Epidermal melanocyte (primary cell): ENCODE measurements around the gene VSX1.

Source experiments
- DNase-seq: peaks from one replicate; pipeline ENCODE4 v3.0.0; 2011; ENCODE audit warnings: low spot score; ENCODE audit not compliant: insufficient read length

Gene VSX1

DNA sequence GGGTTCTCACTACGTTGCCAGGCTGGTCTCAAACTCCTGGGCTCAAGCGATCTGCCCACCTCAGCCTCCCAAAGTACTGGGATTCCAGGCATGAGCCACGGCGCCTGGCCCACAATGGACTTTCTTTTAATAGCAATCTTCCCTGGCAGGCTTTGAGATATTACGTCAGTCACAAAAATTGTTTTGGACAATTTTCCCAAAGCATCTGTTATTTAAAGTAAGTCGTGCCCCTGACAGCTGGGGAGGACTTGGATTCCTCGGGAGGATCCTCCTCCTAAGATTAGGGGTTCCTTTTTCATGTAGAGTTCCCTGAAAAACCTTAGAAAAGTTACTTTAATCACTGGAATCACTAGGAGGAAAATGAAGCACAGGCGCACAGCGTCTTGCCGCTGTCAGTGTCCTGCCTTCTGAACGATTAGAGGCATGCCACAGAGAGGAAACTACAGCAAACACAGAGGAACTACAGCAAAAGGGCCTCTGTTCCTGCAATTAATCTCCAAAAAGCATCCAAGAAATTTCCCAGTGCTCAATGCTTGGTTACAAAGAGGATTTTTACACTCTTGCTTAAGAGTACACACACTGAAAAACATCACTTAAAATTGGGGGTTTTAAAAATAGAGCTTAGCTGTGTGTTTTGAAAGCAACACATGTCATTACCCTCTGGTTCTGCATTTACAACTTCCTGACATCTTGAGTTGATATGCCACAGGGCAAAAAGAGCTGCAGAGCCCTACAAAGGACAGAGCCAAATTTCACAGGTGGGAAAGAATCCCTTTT, 28.5 kb downstream of the VSX1 start:
- DNase-seq: peak; percentile 55

DNA sequence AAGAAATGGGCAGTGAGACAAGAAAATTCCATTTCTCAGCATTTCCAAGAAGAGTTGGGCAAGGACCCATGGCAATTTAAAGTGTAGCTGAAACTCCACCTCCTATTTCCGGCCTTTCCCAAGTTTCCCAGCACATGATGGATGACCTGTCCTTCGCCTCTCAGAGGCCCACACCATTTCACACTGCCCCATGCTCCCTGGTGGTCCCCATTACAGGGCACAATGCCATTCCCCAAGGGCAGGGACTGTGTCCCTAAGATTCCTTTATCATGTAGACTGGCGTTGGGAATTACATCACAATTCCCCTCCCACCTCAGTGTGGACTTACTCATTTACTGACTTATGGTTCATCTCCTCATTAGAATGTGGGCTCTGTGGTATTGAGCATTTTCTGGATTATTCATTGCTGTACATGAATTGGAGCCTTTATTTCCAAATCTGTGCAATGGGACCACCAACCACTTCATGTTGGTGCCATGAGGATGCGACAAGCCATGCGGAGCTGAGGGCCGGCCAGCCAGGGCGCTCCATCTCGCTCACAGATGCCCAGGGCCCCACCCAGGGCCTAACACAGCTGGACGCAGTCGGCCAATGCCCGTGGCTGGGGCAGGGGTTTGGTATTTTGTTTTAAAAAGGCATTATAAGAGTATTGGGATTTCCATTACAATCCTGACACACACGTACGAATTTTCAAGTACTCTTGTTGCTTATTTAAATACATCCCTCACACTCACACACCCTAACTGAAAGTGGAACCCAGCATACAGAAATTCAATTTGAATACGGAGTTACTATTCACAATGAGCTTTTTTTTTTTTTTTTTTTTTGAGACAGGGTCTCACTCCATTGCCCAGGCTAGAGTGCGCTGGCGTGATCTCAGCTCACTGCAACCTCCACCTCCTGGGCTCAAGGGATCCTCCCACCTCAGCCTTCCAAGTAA, 29.4 kb downstream of the VSX1 start:
- DNase-seq: no peak

DNA sequence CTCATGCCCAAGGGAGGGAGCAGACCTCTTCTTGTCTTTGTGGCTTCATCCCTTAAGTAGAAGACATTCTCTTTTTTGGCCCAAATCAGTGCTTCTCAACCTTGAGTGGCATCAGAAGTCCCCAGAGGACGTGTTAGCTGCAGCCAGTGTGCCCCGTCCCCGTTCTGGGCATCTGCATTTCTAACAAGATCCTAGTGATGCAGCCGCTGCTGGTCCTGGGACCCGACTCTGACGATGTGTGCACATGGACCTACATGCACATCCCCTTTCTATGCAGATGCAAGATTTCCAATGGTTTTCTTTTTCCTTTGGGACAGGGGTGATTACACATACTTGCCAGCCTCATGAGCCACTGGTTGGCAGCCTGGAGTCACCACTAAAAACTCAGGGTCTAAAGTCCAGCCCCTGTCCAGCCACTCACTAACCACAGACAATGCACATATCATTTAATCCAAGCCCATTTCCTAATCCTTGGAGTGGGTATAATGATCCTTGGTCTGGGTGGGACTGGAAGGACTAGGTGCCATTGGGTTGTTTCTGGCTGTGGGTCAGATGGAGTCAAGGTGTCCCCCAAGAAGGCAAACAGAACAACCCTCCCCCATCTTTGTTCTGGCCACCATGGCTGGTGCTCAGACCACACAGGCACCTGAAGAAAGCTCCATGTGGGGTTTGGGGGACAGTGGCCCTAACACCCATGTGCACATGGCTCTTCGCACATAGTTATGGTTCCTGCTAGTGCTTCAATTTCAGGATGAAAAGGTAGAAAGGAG, 30.4 kb downstream of the VSX1 start:
- DNase-seq: no peak

DNA sequence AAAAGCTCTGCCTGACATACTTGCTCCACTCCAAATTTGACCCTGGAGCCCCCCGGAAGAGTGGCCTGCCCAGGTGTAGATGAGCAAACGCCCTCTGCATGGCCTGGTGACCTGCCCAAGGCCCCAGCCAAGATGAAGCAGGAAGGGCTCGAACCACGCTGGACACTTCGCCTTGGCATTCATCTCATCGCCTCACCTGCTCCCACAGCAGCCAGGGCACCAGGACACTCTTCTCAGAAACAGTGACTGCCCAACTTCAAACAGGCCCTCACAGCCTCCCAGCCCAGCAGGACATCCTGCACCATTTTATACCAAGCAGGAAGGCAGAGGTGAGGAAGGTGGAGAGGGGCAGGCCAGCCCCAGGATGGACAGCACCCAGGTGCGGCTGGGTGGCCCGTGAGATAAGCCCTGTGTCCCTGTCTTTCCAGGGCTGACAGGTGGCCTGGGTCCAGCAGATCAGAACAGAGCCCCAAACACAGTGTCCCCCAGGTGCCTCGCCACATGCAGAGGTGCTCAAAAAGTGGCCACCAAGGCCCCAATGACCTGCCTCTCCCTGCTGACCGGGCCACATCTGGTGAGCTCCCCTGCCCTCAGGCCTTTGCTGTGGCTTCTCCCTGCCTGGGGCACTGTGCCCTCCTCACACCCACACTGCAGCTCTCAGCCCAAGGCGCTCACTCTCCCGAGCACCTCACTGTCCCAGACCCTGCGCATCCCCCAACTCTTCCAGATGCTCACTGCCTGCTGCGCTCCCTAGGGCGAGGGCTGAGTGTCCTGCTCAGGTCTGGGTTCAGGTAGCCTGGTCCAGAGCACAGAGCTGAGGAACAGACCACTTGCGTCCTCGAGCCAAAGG, 31.2 kb downstream of the VSX1 start:
- DNase-seq: no peak

DNA sequence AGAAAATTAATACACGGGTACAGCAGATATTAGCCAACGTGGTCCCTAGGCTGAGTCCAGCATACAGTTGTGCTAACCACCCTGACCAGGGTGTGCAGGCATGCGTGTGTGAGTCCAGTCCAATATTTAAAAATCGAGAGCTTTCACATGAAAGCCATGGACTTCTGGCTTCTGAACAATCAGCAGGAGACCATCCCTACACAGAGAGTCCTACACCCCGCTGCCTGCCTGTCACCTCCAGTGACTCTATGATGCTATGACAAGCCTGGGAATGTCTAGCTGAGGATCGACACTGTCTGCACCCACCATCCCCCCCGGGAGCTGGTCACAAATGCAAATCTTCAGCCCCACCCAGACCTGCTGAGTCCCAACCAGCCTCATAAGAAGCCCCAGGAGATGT, 31.9 kb downstream of the VSX1 start:
- no peak for DNase-seq

DNA sequence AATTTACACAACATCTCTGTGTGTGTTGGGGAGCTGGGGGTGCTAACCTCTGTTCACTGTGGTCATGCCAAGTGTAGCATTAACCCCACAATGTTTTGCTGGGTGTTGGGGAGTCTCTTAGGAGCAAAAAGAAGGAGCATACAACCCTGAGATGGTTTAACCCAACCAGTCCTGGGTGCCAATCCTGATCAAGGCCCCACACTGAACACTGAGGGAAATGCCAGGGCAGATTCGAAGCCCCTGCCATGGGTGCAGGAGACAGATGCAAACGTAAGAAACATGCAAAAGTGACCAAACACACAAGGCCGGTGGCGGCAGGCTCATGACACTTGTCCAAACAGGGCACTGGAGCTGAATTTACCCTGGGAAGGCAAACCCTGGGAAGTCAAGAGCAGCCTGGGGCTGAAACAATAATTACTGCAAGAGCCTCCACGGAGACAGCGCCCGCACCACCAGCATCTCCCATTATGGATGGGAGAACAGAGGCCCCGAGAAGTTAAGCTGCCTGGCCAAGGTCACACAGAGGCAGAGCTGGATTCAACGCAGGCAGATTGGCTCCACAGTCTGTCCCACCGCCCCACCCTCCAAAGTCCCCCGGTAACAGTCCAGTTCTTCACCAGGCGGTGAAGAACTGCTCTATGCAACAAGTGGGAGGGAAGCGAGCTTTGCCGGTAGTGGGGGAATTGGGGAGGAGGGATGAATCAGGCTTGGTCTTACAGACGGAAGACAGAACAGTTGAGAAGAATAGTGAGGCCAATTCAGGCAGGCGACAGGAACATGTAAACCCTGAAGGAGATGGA, 32.5 kb downstream of the VSX1 start:
- no peak for DNase-seq

DNA sequence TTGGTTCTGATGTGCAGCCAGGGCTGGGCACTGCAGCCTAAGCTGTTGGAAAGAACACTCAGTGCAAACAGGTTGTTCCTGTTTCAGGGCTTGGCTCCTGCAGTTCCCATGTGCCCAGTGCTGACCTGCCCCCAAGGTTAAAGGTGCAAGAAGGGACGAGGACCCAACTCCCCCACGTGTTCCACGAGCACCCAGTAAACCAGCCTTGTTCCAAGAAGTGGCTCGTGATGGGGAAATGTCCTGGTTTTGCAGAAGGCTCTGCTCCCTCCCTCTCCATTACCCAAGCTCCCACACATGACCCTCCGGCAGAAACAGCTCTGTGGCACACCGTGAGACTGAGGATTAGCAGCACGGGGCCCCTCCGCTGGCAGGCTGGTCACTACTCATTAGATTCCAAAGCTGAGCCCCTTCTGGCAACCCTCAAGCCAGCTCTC, 33.4 kb downstream of the VSX1 start:
- DNase-seq: no peak

DNA sequence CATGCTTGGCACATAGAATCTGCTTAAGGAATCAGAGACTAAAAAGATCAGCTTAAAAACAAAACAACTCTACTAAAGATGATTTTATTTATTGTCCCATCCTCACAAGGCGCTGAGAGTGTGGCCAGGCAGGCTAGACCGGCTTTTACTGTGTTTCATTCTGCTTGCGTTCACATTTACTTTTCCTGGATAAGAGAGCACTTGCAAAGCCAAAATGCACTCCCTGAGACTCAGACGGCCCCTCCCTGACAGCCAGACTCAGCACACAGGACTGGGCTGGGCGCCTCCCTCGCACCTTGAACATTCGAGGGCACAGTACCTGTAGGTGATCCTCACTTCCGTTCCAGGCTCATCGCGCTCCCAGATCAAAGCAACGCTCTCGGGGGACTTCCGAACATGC, 34.2 kb downstream of the VSX1 start:
- DNase-seq: no peak

DNA sequence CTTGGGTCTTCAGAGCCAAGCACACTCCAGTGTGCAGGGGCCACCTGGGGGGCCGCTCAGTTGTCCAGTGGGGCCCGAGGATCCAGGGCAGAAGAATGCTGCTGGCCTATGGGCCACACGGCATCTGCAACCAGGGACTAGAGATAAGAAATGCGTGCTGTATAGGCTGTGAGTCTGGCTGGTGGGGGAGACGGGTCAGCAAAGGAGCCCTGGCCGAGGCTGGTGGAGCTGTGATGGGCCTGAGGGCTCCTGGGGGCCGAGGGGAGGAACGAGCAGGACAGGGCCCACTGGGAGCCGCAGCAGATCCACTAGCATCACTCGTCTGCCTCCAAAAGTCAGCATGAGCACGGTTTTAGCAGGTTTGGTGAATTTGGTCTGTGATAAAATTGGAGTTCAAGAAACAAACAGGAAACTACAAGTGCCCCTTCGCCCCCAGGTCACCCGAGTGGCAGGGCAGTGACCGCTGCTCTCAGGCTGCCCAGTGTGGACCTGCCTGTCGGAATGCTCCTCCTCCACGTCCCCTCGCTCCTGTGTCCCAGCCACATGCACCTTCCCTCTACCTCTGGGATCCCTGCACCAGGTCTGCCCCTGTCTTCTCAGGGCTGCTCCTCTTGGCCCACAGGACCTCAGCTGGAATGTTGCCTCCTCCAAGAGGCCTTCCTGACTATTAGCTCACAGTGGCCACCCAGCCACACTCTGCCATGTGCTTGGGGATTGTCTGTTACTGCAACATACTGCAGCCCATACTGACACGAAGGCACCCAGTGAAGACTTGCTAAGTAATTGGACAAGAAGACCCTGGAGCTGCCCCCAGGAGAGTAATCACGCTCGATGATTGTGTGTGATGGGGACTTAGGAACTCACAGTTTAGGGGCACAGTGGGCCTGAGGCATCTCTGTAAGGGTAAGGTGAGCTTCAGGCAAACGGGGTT, 34.9 kb downstream of the VSX1 start:
- DNase-seq: no peak

DNA sequence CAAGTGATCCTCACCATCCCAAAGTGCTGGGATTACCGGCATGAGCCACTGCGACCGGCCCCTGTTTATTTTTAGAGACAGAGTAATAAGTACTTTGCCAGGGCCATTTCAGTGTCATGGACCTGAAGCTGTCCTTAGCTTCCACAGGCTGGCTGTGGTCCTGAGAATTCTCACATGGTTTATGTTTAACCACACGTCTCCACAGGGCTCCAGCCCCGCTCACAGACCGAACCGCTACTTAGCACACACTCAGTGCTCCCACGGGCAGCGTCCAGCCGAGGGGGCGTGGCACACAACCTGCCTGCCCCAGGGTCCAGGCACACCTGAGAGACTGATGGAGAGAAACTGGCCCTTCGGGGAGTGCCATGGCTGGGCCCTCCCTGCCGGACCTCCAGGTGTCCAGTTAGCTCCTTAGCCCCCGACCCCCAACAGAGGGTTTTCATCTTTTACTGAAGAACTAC, 35.7 kb downstream of the VSX1 start:
- DNase-seq: no peak

DNA sequence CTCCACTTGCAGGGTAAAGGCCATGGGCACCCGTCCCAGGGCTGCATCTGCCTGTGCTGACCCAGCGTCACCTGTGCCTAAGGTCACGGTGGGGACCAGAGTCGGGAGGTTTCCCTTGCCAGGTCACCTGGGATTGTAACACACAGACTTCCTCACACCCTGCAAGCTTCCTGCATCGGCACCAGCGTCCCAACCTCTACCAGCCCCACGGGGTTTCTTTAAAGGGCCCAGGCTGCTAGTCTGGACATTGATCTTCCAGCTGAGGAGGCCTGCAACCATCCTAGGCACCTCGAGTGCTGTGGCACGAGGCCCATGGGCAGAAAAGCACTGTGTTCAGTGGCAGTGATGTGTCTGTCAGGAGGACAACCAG, 36.6 kb downstream of the VSX1 start:
- peak; percentile 11 for DNase-seq

DNA sequence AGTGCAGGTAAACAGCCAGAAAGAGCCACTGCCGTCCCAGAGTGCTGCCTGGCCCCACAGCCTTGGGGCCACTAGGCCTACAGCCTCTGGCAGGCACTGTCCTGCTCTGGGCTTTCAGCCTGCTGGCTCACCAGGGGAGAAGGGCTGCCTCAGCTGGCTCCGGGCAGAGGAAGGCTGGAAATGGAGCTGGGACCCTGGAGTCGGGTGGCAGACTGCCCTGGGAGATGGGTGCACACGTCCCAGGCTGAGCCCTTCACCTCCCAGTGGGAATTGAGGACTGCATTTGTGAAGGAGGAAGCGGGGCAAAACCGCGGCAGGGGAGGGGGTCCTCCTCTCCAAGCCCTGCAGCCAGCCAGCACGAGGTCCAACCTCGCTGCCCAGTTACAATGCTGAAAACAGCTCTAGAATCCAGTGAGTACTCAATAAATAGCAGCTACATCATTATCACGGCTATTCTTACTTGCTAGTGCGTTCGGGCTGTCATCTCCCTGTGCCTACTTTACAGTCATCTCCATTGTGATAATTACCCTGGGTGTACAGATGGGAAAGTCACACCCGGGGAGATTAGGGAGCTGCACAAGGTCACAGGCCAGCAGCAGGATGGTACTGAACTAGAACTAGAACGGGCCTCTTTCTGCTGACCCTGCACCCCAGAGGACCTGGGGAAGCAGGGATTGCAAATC, 37.1 kb downstream of the VSX1 start:
- DNase-seq: no peak

DNA sequence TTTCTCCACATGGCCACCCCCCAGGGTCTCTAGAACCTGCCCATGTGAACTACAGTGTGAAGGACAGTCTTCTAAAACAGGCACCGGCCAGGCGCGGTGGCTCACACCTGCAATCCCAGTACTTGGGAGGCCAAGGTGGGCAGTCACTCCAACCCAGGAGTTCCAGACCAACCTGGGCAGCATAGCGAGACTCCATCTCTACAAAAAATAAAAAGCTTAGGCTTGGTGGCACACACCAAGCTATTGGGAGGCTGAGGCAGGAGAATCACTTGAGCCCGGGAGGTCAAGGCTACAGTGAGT, 37.7 kb downstream of the VSX1 start:
- no peak for DNase-seq

DNA sequence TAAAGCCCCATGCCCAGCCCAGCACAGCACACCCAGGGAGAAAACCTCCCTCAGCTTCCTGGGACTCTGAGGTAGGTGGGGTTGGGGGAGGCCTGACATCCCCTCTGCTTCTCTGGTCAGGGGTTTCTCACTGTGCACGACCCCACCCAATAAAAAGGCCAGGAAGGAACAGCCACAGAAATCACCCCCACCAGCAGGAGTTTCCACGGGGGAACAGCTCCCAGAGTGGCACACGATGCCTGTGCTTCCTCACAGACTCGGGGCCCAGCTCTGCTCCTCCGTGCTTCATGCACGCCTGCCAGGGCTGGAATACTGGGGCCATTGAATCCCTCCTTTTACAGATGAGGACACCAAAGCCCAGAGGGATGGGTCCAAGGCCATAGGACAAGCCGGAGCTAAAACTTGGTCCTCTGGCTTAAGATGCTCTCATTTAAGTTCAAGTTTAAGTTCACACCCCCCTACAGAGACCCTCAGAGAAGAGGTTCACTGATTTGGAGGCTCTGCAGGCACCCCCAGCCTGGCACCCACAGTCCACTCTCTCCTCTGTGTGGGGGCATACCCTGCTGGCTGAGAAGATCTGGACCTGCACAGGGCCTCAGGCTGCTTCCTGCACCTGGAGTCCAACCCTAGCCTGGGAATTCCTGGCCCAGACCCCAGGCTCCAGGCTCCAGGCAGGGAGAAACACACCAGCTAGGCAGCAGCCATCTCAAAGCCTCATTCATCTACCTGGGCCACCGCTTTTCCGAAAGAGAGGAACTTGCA, 38.3 kb downstream of the VSX1 start:
- DNase-seq: peak; percentile 1

DNA sequence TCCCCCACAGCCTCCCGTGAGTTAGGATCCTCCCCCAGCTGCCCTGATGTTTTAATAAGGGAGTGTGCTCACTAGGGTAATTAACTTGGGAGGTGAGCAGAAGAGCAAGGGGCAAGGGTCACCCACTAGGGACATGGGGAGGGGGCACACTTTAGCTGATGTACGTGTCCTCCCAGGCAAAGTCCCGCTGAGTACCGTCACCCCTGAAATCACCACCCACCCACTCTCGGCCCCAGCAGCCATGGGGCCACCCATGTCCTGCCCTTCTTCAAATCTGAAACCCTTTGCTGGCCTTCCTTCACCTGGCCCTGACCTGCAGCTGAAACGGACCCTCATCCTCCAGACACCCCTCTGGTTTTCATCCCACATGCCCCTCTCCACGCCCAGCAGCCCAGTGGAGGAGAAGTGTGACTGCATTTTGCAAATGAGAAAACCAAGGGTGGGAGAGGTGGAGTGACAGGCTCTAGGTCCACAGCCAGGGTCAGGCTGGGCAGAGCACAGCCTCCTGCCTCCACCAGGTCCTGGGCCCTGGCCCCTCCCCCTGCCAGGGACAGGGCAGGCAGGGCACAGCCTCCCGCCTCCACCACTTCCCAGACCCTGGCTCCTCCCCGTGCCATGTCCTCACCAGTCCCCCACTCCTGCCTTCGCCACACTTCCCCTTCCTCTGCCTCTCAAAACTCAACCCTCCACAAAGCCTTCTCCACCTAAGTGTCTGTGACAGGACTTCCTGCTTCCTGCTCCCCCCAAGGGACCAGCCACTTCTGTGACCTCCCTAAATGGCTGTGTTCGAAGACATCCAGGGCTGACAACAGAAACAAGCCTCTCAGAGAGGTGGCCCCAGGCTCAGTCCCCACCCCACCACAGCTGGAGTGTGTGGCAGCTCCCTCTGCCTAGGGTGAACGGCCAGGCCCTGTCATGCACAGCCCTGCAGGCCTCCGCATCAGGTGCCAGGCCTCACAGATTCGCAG, 39.1 kb downstream of the VSX1 start:
- DNase-seq: peak; percentile 7

DNA sequence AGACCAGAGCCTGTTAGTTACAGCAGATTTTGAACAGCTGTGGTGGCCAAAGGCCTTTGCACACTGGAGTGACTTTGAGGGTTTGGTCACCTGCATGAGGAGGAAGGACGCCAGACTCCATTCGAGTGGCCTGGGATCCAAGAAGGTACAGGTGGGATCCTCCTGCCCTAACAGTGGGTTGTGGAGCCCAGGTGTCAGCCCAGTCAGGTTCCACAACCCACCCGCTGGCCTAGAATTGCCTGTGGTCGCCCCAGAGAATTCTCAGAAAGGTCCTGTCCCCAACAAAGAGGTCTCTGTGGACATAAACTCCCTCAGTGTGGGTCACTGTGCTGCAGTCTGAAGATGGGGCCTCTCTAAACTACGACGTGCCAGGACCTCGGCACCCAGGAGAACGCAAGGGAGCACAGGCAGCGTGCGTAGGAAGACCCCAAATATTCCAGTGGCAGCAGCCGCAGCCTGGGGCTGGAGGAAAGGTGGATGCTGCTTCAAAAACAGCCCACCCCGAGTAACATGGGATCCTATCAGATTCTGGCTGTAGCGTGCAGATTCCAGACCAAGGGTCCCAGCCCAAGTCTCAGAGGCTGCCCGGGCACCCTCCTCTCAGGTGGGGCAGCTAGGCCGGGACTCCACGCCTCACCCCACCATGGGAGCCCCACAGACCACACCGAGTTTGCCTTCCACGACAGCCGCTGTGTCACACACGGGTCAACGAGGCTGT, 40.0 kb downstream of the VSX1 start:
- DNase-seq: peak; percentile 9
